IPS-NIHi7 (cell line): ENCODE results near the gene EXPH5.
A peak's percentile ranks its signal among the peaks of the same experiment; 100 is the strongest.

ENCODE experiments used
- DNase-seq: peaks from one replicate; pipeline ENCODE4 v3.0.0; 2012; ENCODE audit warnings: mixed read lengths; ENCODE audit errors: extremely low spot score

Gene EXPH5

GRCh38 chr11:108562746-108563581 lies 30.6 kb downstream of the EXPH5 start:
- no peak for DNase-seq

- DNase-seq, result no peak
Measured at GRCh38 chr11:108561535-108561991, 32.0 kb downstream of the EXPH5 start.

- DNase-seq, result no peak
Measured at GRCh38 chr11:108559904-108560303, 33.7 kb downstream of the EXPH5 start.

GRCh38 chr11:108559340-108559739 lies 34.2 kb downstream of the EXPH5 start:
- DNase-seq, result no peak

GRCh38 chr11:108558222-108558621 lies 35.3 kb downstream of the EXPH5 start:
- DNase-seq, result no peak

GRCh38 chr11:108556019-108556418 lies 37.5 kb downstream of the EXPH5 start:
- no peak for DNase-seq

- peak; percentile 41 for DNase-seq
Measured at GRCh38 chr11:108551651-108552462, 41.7 kb downstream of the EXPH5 start.

GRCh38 chr11:108549319-108549885 lies 44.2 kb downstream of the EXPH5 start:
- DNase-seq, result no peak

GRCh38 chr11:108545909-108546501 lies 47.6 kb downstream of the EXPH5 start:
- no peak for DNase-seq

GRCh38 chr11:108543316-108543964 lies 50.1 kb downstream of the EXPH5 start:
- DNase-seq, result no peak

- no peak for DNase-seq
Measured at GRCh38 chr11:108541531-108541930, 52.0 kb downstream of the EXPH5 start.

- no peak for DNase-seq
Measured at GRCh38 chr11:108538502-108538901, 55.1 kb downstream of the EXPH5 start.

- DNase-seq, result no peak
Measured at GRCh38 chr11:108538022-108538424, 55.5 kb downstream of the EXPH5 start.

GRCh38 chr11:108536783-108537182 lies 56.8 kb downstream of the EXPH5 start:
- no peak for DNase-seq

- DNase-seq, result no peak
Measured at GRCh38 chr11:108535384-108535955, 58.1 kb downstream of the EXPH5 start.

- no peak for DNase-seq
Measured at GRCh38 chr11:108534274-108534882, 59.2 kb downstream of the EXPH5 start.

- no peak for DNase-seq
Measured at GRCh38 chr11:108530426-108530825, 63.1 kb downstream of the EXPH5 start.

- DNase-seq, result no peak
Measured at GRCh38 chr11:108527382-108527781, 66.2 kb downstream of the EXPH5 start.

GRCh38 chr11:108525161-108525560 lies 68.4 kb downstream of the EXPH5 start:
- no peak for DNase-seq

- DNase-seq, result no peak
Measured at GRCh38 chr11:108524422-108524821, 69.1 kb downstream of the EXPH5 start.

GRCh38 chr11:108522318-108522717 lies 71.2 kb downstream of the EXPH5 start:
- no peak for DNase-seq
